HG03575 (cell line): Measurements from ENCODE around the gene L3MBTL1.
"Not testable (repeated sequence)": the region's sequence is repeated elsewhere in the genome, so short reads cannot be mapped to it uniquely, and the experiment has no call there.

ENCODE experiments used
- ATAC-seq: cut with Tn5 transposase; IDR thresholded peaks from one replicate; pipeline ENCODE4 v1.9.1; 2021; ENCODE audit not compliant: unreplicated experiment, insufficient number of reproducible peaks, low FRiP score; ENCODE audit errors: extremely low read depth

L3MBTL1 gene

DNA sequence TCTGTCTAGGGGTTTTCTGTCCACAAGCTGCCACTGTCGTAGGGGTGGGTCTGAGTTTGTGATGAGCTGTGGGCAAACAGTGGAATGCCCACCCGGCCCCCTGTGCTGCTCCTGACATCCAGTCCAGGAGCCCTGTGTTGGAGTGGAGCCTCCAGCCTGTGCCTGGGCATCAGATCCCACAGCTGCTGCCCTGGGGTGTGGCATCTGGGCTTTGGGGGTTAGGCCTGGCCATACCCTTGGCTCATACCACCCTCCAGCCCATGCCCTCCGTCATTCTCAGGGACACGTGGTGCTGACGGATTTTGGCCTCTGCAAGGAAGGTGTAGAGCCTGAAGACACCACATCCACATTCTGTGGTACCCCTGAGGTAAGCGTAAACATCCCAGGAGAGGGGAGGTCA lies 64.3 kb downstream of the L3MBTL1 start:
- ATAC-seq: no peak

DNA sequence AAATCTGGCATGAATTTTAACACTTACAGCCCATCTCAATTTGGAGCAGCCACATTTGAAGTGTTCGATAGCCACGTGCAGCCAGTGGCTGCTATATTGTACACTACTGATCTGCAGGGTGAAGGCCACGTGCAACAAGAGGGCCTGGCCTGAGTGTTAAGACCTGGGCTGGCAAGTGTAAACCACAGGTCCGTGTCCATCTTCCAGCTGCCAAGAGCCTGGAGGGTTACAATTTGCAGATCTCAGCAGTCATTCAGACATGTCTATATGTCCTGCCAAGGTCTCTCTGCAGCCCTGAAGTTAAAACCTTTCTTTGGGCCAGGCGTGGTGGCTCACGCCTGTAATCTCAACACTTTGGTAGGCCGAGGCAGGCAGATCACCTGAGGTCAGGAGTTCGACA lies 65.4 kb downstream of the L3MBTL1 start:
- no peak for ATAC-seq

DNA sequence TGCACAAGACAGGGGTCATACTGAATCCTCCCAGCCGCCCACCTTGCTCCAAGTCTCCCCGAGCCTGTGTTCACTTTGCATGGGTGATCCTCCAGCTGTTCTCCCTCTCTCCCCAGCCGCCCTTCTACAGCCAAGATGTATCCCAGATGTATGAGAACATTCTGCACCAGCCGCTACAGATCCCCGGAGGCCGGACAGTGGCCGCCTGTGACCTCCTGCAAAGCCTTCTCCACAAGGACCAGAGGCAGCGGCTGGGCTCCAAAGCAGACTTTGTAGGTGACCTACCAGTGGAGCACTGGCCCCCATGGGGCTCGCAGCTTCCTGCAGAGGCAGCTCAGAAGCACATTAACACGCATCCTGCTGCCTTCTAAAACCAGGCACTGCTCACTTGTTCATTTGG lies 68.6 kb downstream of the L3MBTL1 start:
- no peak for ATAC-seq

DNA sequence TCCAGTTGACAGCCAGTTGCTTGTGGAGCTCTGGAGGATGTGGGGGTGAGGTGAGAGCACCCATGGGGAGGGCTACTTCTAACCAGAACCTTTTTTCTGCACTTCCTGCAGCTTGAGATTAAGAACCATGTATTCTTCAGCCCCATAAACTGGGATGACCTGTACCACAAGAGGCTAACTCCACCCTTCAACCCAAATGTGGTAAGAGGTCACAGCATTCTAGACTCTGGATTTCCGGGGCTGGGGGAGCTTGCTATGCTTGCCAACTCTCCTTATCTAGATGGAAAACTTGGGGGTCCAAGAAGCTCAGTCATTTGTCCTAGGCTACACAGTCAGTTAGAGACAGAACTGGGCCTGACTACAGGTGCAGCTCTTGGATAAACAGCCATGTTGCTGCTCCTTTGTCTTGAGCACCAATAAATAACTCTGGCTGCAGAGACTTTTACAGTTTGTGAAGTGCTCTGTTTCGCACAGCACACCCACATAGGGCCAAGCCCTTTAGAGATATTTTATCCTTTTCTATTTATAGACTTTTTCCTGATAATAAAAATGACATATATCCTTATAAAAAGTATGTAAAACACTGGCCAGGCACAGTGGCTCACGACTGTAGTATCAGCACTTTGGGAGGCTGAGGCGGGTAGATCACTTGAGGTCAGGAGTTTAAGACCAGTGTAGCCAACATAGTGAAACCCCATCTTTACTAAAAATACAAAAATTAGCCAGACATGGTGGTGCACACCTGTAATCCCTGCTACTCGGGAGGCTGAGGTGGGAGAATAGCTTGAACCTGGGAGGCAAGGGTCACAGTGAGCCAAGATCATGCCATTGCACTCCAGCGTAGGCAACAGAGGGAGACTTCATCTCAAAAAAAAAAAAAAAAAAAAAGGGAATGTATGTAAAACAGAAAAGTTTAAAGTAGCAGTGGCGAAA lies 72.6 kb downstream of the L3MBTL1 start:
- no peak for ATAC-seq

DNA sequence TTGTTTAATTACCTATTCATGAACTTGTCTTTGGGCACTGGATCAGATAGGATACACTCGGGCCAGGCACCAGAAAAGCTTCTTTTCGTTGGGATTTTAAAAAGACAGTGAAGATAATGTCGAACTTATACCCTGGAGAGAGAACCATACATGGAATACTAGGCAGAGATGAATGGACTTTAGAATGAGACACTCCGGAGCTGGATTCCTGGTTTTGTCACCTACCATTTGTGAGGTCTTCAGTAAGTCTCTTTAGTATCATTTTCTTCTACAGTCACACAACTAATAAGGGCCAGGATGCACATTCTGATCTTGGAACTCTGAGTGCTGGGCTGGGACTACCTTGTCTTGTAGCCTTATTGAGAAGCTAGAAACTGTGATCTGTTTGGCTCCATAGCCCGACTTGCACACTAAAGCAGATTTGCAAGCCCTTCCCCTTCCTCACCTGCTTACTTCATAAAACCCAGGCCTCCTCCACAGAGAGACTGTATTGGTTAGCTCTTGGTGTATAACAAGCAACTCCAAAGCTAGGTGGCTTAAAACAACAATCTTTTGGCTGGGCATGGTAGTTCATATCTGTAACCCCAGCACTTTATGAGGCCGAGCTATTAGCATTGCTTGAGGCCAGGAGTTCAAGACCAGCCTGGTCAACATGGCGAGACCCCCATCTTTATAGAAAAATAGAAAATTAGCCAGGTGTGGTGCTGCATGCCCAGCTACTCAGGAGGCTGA lies 75.8 kb downstream of the L3MBTL1 start:
- no peak for ATAC-seq

DNA sequence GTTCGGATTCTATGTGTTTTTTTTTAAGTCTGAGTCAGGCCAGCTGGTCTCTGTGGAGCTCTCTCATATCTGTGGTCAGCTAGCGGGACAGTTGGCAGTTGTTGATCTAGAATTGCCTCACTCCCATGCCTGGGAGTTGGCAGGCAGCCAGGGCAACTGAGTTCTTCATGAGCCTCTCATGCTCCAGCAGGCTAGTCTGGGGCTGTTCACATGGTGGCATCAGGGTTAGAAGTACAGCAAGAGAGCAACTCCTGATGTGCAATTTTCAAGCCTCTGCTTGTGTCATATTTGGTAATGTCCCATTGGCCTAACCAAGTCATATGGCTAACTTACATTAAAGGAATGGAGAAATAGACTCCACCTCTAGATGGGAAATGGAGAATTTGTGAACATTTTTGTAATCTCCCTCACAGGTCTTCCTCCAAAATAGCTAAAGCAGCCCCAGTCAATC lies 76.5 kb downstream of the L3MBTL1 start:
- no peak for ATAC-seq

DNA sequence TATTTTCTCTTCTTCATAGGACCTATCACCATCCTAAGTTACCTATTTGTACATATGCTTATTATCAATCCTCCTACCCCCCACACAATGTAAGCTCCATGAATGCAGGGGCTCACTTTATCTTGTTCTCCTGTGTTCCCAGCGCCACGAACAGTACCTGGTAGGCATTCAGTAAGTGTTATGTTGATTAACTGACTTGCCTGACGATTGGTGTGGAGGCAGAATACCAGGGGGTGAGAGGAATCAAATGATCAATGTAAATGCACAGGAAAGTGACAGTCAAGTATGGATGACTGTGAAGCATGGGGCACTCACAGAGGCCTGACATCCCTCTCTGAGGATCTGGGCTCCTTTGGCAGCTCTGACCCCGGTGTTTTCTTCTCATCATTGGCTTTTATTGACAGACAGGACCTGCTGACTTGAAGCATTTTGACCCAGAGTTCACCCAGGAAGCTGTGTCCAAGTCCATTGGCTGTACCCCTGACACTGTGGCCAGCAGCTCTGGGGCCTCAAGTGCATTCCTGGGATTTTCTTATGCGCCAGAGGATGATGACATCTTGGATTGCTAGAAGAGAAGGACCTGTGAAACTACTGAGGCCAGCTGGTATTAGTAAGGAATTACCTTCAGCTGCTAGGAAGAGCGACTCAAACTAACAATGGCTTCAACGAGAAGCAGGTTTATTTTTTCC lies 77.1 kb downstream of the L3MBTL1 start:
- no peak for ATAC-seq

DNA sequence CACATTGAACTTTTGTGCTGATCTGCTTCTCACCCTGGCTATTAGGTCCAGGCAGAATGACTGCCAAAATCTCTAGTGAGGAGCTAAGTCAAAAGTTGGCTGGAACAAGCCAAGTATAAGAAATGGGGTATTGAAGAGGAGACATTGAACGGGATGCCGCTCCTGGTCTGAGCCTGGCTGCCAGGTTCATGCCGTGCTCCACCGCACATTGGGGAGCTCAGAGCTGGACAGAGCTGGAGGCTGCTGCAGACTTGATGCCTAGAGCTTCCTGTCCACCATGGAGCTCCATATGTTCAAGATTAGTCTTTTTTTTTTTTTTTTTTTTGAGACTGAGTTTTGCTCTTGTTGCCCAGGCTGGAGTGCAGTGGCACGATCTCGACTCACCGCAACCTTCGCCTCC lies 79.1 kb downstream of the L3MBTL1 start:
- no peak for ATAC-seq

DNA sequence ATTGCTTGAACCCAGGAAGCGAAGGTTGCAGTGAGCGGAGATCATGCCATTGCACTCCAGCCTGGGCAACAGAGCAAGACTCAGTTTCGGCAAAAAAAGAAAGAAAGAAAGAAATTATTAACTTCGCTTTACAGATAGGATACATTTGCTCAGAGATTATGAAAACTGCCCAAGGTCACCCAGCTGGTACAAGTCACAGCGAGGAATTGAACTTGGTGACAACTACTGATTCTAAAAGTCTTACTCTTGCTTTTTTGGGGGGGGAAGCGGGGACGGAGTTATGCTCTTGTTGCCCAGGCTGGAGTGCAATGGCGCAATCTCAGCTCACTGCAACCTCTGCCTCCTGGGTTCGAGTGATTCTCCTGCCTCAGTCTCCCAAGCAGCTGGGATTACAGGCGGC lies 81.0 kb downstream of the L3MBTL1 start:
- ATAC-seq: not testable (repeated sequence)

DNA sequence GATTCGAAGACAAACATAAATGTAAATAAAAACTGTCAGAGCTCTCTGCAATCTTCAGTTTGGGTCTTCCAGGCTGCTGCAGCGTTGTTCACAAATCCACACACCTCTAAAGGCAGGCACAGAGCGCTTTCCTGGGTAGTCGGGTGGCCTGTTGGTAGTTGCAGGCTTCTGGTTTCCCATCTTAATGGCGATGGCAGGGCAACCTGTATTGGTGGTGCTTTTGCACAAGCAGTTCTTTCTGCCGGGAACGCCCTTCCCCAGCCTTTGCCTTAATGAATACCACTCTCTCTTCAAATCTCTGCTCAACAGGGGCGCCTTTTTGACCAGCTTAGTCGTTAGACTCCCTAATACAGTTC lies 82.5 kb downstream of the L3MBTL1 start:
- no peak for ATAC-seq

DNA sequence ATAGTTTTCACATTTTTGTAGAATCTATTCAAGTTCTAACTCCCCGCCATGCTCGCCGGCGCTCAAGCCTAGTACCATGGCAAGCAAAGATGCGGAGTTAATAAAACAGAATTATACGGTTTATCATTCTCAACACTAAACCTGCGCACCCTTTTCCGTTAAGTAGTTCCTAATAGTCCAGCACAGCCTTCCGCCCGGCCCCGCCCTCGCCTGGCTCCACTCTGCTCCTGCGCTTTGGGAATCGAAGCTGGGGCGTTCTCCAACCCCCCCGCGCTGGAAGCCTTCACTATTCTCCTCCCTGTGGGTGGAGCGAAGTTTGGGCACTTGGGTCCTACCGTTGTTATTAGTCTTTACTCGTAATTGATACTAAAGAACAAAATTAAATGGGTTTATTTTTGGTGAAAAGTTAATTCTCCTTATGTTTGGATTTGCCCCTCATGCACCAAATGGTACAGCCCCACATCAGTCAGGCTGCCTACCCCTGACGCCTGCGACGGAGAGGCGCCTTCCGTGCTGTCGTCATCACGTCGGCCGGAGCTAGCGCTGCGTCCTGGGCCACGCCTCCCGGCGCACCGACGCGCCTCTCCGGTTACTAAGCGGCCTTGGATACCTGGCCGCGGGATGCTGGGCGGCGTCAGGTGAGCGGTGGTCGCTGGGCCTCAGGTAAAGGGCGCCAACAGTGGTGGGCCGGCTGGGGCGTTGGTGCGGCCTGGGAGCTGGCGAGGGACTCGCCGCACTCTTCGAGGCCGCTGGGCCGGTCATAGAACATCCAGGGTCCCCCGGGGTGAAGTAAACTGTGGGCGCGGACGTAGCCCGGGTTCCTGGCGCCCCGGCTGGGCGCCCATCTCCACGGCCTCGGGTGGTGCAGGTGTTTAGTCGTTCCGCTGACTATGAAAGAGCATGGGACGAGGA lies 83.2 kb downstream of the L3MBTL1 start, which contains the start of gene IFT52:
TSS of gene IFT52 (plus strand) at position 546 of the 912 bp plus-strand sequence. CDS start 3,762 bp downstream, outside the sequence.
- ATAC-seq: no peak
